ENCODE measurements around the gene CFAP97D1. TPM values are rescaled to one million over a fixed set of nuclear protein-coding genes. Genes with fewer than 3 reads are reported as not detected.

Gene CFAP97D1
- total and polyA plus RNA-seq, 2 experiments from 2014 or later: 0.07 to 0.10 TPM

GRCh38 chr17:43808076-43808475 lies 27.8 kb downstream of the CFAP97D1 start (continued):
- TF ChIP-seq, protein P1, sequence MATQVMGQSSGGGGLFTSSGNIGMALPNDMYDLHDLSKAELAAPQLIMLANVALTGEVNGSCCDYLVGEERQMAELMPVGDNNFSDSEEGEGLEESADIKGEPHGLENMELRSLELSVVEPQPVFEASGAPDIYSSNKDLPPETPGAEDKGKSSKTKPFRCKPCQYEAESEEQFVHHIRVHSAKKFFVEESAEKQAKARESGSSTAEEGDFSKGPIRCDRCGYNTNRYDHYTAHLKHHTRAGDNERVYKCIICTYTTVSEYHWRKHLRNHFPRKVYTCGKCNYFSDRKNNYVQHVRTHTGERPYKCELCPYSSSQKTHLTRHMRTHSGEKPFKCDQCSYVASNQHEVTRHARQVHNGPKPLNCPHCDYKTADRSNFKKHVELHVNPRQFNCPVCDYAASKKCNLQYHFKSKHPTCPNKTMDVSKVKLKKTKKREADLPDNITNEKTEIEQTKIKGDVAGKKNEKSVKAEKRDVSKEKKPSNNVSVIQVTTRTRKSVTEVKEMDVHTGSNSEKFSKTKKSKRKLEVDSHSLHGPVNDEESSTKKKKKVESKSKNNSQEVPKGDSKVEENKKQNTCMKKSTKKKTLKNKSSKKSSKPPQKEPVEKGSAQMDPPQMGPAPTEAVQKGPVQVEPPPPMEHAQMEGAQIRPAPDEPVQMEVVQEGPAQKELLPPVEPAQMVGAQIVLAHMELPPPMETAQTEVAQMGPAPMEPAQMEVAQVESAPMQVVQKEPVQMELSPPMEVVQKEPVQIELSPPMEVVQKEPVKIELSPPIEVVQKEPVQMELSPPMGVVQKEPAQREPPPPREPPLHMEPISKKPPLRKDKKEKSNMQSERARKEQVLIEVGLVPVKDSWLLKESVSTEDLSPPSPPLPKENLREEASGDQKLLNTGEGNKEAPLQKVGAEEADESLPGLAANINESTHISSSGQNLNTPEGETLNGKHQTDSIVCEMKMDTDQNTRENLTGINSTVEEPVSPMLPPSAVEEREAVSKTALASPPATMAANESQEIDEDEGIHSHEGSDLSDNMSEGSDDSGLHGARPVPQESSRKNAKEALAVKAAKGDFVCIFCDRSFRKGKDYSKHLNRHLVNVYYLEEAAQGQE (IDR thresholded peaks at IDR 0.05; ENCODE audit: unreplicated experiment): no peak
- TF ChIP-seq EZH2phosphoT487 (IDR thresholded peaks at IDR 0.05; ENCODE audit: unreplicated experiment): no peak
- TF ChIP-seq EZH2 (IDR thresholded peaks at IDR 0.05; ENCODE audit: low read depth, unreplicated experiment): no peak
- no peak for TF ChIP-seq STAT1 (IDR thresholded peaks at IDR 0.05; ENCODE audit: unreplicated experiment)
- TF ChIP-seq CREB1 (CRISPR knock-in tag; IDR thresholded peaks at IDR 0.05; ENCODE audit: low read depth): no peak
- no peak for TF ChIP-seq POLR2AphosphoS5 (IDR thresholded peaks at IDR 0.05; ENCODE audit: low read depth)

DNA sequence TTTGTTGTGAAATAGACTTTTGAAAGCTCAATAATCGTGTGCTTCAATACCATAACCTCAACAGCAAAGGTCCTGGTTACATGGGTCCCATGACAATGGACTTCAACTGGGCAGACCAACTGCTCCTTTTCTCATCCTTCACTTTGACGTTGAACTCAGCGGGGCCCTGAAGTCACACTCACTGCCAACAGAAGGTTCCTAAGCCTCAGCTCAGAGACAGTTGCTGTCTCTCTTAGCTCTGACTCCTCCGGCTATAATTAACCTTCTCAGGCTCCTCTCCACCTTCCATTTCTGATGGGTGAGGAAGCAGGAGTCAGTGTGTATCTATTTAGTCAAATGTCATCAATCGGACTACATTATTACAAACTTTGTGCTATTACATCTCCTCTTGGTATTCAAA lies 28.9 kb downstream of the CFAP97D1 start:
- Histone ChIP-seq H3K4me3 (no peak overlapping the region), H3K27ac (ENCODE audit: low read depth) (no peak overlapping the region), H2AFZ (no peak overlapping the region), H3K9me2 (ENCODE audit: insufficient read depth) (no peaks in the 10 kb centered on the region), H3K79me2 (replicated peaks; ENCODE audit: insufficient read depth) (no peaks in the 10 kb centered on the region), H3K36me3 (ENCODE audit: insufficient read depth) (no peaks in the 10 kb centered on the region), H3K4me1 (ENCODE audit: insufficient read depth) (peaks cover 9% of the 10 kb centered on the region), H3K4me2 (no peak overlapping the region), H3F3A (replicated peaks; ENCODE audit: low read depth) (no peaks in the 10 kb centered on the region; the same call in 1 of the 2 replicates), H4K20me1 (replicated peaks; ENCODE audit: insufficient read depth) (no peaks in the 10 kb centered on the region), H3K27me3 (ENCODE audit: insufficient read depth) (no peaks in the 10 kb centered on the region)
- ATAC-seq (no peak), DNase-seq (ENCODE audit: low spot score) (no peak)
- Mint-ChIP-seq H3K4me3 (no peak overlapping the region), H3K9me3 (no peaks in the 10 kb centered on the region), H3K4me1 (peaks cover 27% of the 10 kb centered on the region), H3K27me3 (ENCODE audit: insufficient read depth, low read depth, poor library complexity) (peaks cover 5% of the 10 kb centered on the region), H3K27ac (no peak overlapping the region), H3K36me3 (ENCODE audit: low read depth) (peaks cover 15% of the 10 kb centered on the region; the same call in 2 of the 3 replicates)
- TF ChIP-seq ZNF331 (CRISPR knock-in tag; IDR thresholded peaks at IDR 0.05; ENCODE audit: low read depth) (no peak), EZH2phosphoT487 (IDR thresholded peaks at IDR 0.05; ENCODE audit: unreplicated experiment) (no peak), JUNB (IDR thresholded peaks at IDR 0.05; ENCODE audit: unreplicated experiment) (no peak), POLR2AphosphoS5 (IDR thresholded peaks at IDR 0.05; ENCODE audit: low read depth) (no peak), ETS1 (IDR thresholded peaks at IDR 0.05) (no peak), EZH2 (IDR thresholded peaks at IDR 0.05; ENCODE audit: low read depth, unreplicated experiment) (no peak), STAT1 (IDR thresholded peaks at IDR 0.05; ENCODE audit: unreplicated experiment) (no peak), ZNF462 (CRISPR knock-in tag; IDR thresholded peaks at IDR 0.05) (no peak), NANOG (IDR thresholded peaks at IDR 0.05; ENCODE audit: borderline replicate concordance) (no peak)
- TF ChIP-seq, protein P2, sequence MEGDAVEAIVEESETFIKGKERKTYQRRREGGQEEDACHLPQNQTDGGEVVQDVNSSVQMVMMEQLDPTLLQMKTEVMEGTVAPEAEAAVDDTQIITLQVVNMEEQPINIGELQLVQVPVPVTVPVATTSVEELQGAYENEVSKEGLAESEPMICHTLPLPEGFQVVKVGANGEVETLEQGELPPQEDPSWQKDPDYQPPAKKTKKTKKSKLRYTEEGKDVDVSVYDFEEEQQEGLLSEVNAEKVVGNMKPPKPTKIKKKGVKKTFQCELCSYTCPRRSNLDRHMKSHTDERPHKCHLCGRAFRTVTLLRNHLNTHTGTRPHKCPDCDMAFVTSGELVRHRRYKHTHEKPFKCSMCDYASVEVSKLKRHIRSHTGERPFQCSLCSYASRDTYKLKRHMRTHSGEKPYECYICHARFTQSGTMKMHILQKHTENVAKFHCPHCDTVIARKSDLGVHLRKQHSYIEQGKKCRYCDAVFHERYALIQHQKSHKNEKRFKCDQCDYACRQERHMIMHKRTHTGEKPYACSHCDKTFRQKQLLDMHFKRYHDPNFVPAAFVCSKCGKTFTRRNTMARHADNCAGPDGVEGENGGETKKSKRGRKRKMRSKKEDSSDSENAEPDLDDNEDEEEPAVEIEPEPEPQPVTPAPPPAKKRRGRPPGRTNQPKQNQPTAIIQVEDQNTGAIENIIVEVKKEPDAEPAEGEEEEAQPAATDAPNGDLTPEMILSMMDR (conservative IDR thresholded peaks at IDR 0.05; ENCODE audit: low read depth in 2 of 2): no peak

All from GM23338 (cell line).